ENCODE data around the gene HAGH. TPM values are rescaled to one million over a fixed set of nuclear protein-coding genes. Genes with fewer than 3 reads are reported as not detected.

HAGH gene
- total RNA-seq, 1 donor from 2014 or later, result 31.1 TPM

- DNase-seq, result no peak
Measured at GRCh38 chr16:1786242-1787055, 40.2 kb downstream of the HAGH start.

- DNase-seq, result no peak
Measured at GRCh38 chr16:1785846-1786170, 40.8 kb downstream of the HAGH start.

GRCh38 chr16:1784977-1785845 lies 41.4 kb downstream of the HAGH start:
- no peak for DNase-seq

- DNase-seq, result peak; percentile 100
Measured at GRCh38 chr16:1782408-1783264, 44.0 kb downstream of the HAGH start, which contains the start of the genes NUBP2 and SPSB3. TSS of gene NUBP2 (plus strand) at chr16:1782960. CDS start at chr16:1783021, 61 bp downstream. TSS of gene SPSB3 (minus strand) at chr16:1782571. CDS start at chr16:1781483, 1,088 bp downstream.

GRCh38 chr16:1781758-1782407 lies 44.7 kb downstream of the HAGH start:
- DNase-seq, result no peak

- DNase-seq, result no peak
Measured at GRCh38 chr16:1781254-1781653, 45.4 kb downstream of the HAGH start.

- no peak for DNase-seq
Measured at GRCh38 chr16:1780677-1781072, 46.0 kb downstream of the HAGH start.

GRCh38 chr16:1779741-1780676 lies 46.6 kb downstream of the HAGH start:
- no peak for DNase-seq

- DNase-seq, result no peak
Measured at GRCh38 chr16:1779234-1779701, 47.4 kb downstream of the HAGH start.

- DNase-seq, result no peak
Measured at GRCh38 chr16:1778200-1779179, 48.1 kb downstream of the HAGH start.

- DNase-seq, result no peak
Measured at GRCh38 chr16:1777375-1778199, 49.0 kb downstream of the HAGH start.

GRCh38 chr16:1776991-1777374 lies 49.6 kb downstream of the HAGH start:
- no peak for DNase-seq

GRCh38 chr16:1776672-1776955 lies 50.0 kb downstream of the HAGH start:
- DNase-seq, result no peak

GRCh38 chr16:1775846-1776671 lies 50.6 kb downstream of the HAGH start:
- no peak for DNase-seq

GRCh38 chr16:1775006-1775845 lies 51.4 kb downstream of the HAGH start:
- no peak for DNase-seq

GRCh38 chr16:1774448-1774780 lies 52.2 kb downstream of the HAGH start:
- no peak for DNase-seq

Measured in skin of body (tissue), 2 donors.